Fibroblast of lung (primary cell): ENCODE results near the gene PID1. TPM values are rescaled to one million over a fixed set of nuclear protein-coding genes. Genes with fewer than 3 reads are reported as not detected.

Experiments
- DNase-seq, 2 donors: peaks; one replicate each; pipeline versions ENCODE4 v3.0.0 to v3.0.0-alpha.2; 2010; ENCODE audit warnings: low read depth in 2 of 2
- H2AFZ ChIP-seq: 2 replicates; pipeline ENCODE4 v1.5.1; 2012; ENCODE audit warnings: low read length, control low read depth, inconsistent platforms
- H3K27ac ChIP-seq: 2 replicates; pipeline ENCODE4 v1.5.1; 2011; ENCODE audit warnings: low read length, control low read depth; ENCODE audit not compliant: insufficient read depth
- H3K27me3 ChIP-seq: 2 replicates; pipeline ENCODE4 v1.5.1; 2011; ENCODE audit warnings: mild to moderate bottlenecking, low read length; ENCODE audit not compliant: control insufficient read depth, insufficient read depth
- H3K36me3 ChIP-seq: 2 replicates; pipeline ENCODE4 v1.5.1; 2011; ENCODE audit warnings: low read length; ENCODE audit not compliant: control insufficient read depth, insufficient read depth
- H3K4me1 ChIP-seq: 2 replicates; pipeline ENCODE4 v1.5.1; 2011; ENCODE audit warnings: low read length; ENCODE audit not compliant: control insufficient read depth, insufficient read depth; ENCODE audit errors: extremely low read depth
- H3K4me2 ChIP-seq: 2 replicates; pipeline ENCODE4 v1.5.1; 2011; ENCODE audit warnings: low read length, control low read depth; ENCODE audit not compliant: insufficient read depth; ENCODE audit errors: extremely low read depth
- H3K4me3 ChIP-seq, 4 experiments: fragments of 200-600 bp in 1 of 4; sonication (generic) in 1 of 4; replicated peaks in 1 of 4; 2 replicates each; pipeline ENCODE4 v1.5.1; 2011 to 2016; ENCODE audit warnings: low read length in 4 of 4, low read depth in 3 of 4, mild to moderate bottlenecking in 3 of 4, control low read depth in 2 of 4, inconsistent platforms in 1 of 4, mixed read lengths in 1 of 4; ENCODE audit not compliant: insufficient read depth in 1 of 4; ENCODE audit errors: control extremely low read depth in 1 of 4
- H3K79me2 ChIP-seq: 2 replicates; pipeline ENCODE4 v1.5.1; 2012; ENCODE audit warnings: mild to moderate bottlenecking, low read length, inconsistent platforms; ENCODE audit not compliant: control insufficient read depth, insufficient read depth
- H3K9ac ChIP-seq: 2 replicates; pipeline ENCODE4 v1.5.1; 2011; ENCODE audit warnings: mild to moderate bottlenecking, low read length, control low read depth; ENCODE audit not compliant: insufficient read depth
- H3K9me3 ChIP-seq: 2 replicates; pipeline ENCODE4 v1.5.1; 2012; ENCODE audit warnings: low read depth, low read length; ENCODE audit not compliant: control insufficient read depth, insufficient read depth
- H4K20me1 ChIP-seq: 2 replicates; pipeline ENCODE4 v1.5.1; 2011; ENCODE audit warnings: low read length; ENCODE audit not compliant: control insufficient read depth, insufficient read depth; ENCODE audit errors: extremely low read depth
- CTCF ChIP-seq, 2 donors: IDR thresholded peaks in 1 of 2; conservative IDR thresholded peaks in 1 of 2; 1 replicate in 1 of 2; 2 replicates in 1 of 2; pipeline ENCODE4 v1.5.1; 2011 to 2012; ENCODE audit warnings: low read length in 2 of 2, control low read depth in 1 of 2, inconsistent platforms in 1 of 2, low read depth in 1 of 2, mild to moderate bottlenecking in 1 of 2
- EZH2 ChIP-seq: IDR thresholded peaks from 2 replicates; pipeline ENCODE4 v1.5.1; 2012; ENCODE audit warnings: low read length, control low read depth, mild to moderate bottlenecking; ENCODE audit errors: missing control alignments
- polyA plus RNA-seq, 2 donors: library from polyadenylated mRNA; depleted of rRNA in 1 of 2; stranded (reverse) in 1 of 2; unstranded in 1 of 2; fragments of >200 nt; gene quantifications; 2 replicates each; pipeline ENCODE4 v1.2.1, GENCODE V29; 2011 to 2012; ENCODE audit warnings: missing spikeins in 1 of 2
- total RNA-seq: library from RNA; depleted of rRNA; stranded (reverse); fragments of >200 nt; gene quantifications from 2 replicates; pipeline ENCODE4 v1.2.1, GENCODE V29; 2014

Gene PID1
- total and polyA plus RNA-seq, 2 donors (not counting 1 experiment from before 2014, with no cell fraction given) = 15.7 to 29.6 TPM

- Histone ChIP-seq H3K4me1 (no peaks in the 10 kb centered on the region), H3K27me3 (no peaks in the 10 kb centered on the region), H3K4me3 (no peak overlapping the region), H4K20me1 (no peaks in the 10 kb centered on the region), H3K79me2 (no peaks in the 10 kb centered on the region), H3K4me2 (no peak overlapping the region), H3K36me3 (no peaks in the 10 kb centered on the region), H3K9me3 (no peaks in the 10 kb centered on the region), H3K9ac (no peak overlapping the region), H2AFZ (no peak overlapping the region), H3K27ac (no peak overlapping the region)
- TF ChIP-seq EZH2 (no peak), CTCF (conservative IDR thresholded peaks at IDR 0.05 in 1 of 2, IDR thresholded peaks at IDR 0.05 in 1 of 2; ENCODE audit: low read depth in 1 of 2, low read length in 2 of 2) (no peak)
- DNase-seq = no peak
Observed at GRCh38 chr2:229212241-229212640, 58.8 kb downstream of the PID1 start.

- no peak overlapping the region for H2AFZ ChIP-seq
- H3K36me3 ChIP-seq = no peaks in the 10 kb centered on the region
- no peaks in the 10 kb centered on the region for H3K9me3 ChIP-seq
- H3K4me2 ChIP-seq = no peak overlapping the region
- no peaks in the 10 kb centered on the region for H4K20me1 ChIP-seq
- no peaks in the 10 kb centered on the region for H3K4me1 ChIP-seq
- H3K27ac ChIP-seq = no peak overlapping the region
- H3K9ac ChIP-seq = no peak overlapping the region
- no peak for DNase-seq
- H3K79me2 ChIP-seq = no peaks in the 10 kb centered on the region
- no peak overlapping the region for H3K4me3 ChIP-seq
- TF ChIP-seq CTCF (conservative IDR thresholded peaks at IDR 0.05 in 1 of 2, IDR thresholded peaks at IDR 0.05 in 1 of 2; ENCODE audit: low read depth in 1 of 2, low read length in 2 of 2) (no peak), EZH2 (no peak)
- H3K27me3 ChIP-seq = no peaks in the 10 kb centered on the region
Observed at GRCh38 chr2:229210641-229211040, 60.4 kb downstream of the PID1 start.

- Histone ChIP-seq H3K4me2 (no peak overlapping the region), H3K9me3 (no peaks in the 10 kb centered on the region), H3K4me1 (no peaks in the 10 kb centered on the region), H3K79me2 (no peaks in the 10 kb centered on the region), H3K36me3 (no peaks in the 10 kb centered on the region), H3K27me3 (no peaks in the 10 kb centered on the region), H4K20me1 (no peaks in the 10 kb centered on the region), H3K9ac (no peak overlapping the region), H3K4me3 (no peak overlapping the region), H3K27ac (no peak overlapping the region), H2AFZ (no peak overlapping the region)
- no peak for TF ChIP-seq EZH2
- DNase-seq = peak in 1 of 2 donors; percentile 56
Observed at GRCh38 chr2:229206548-229206947, 64.5 kb downstream of the PID1 start.
